OCI-LY3 (cell line): ENCODE data around the gene SLC41A3.

Experiments
- H2AFZ ChIP-seq: fragments of 200-600, 300-600 bp; shearing (Covaris generic); 2 replicates; pipeline ENCODE4 v1.6.0; 2014; ENCODE audit warnings: antibody characterized with exemption, low read depth, low read length
- H3K27ac ChIP-seq: fragments of 200-600, 300-600 bp; sonication (generic); 2 replicates; pipeline ENCODE4 v1.5.1; 2014; ENCODE audit warnings: mild to moderate bottlenecking, low read length, moderate library complexity, mixed read lengths
- H3K27me3 ChIP-seq: fragments of 200-600, 300-600 bp; sonication (generic); 2 replicates; pipeline ENCODE4 v1.6.1; 2014; ENCODE audit warnings: low read depth, low read length, mixed read lengths
- H3K36me3 ChIP-seq: fragments of 200-600, 300-600 bp; sonication (generic); replicated peaks from 2 replicates; pipeline ENCODE3; 2014; ENCODE audit warnings: low read depth, low read length, mixed read lengths
- H3K4me1 ChIP-seq: fragments of 300-600, 200-600 bp; sonication (generic); 2 replicates; pipeline ENCODE4 v1.6.1; 2014; ENCODE audit warnings: low read length, mixed read lengths
- H3K4me2 ChIP-seq: fragments of 200-600, 300-600 bp; sonication (generic); 2 replicates; pipeline ENCODE4 v1.6.1; 2014; ENCODE audit warnings: low read length, mixed read lengths
- H3K4me3 ChIP-seq: fragments of 300-600, 200-600 bp; sonication (generic); 2 replicates; pipeline ENCODE4 v1.5.1; 2014; ENCODE audit warnings: antibody characterized with exemption, mild to moderate bottlenecking, low read length, moderate library complexity
- H3K79me2 ChIP-seq: fragments of 300-600, 200-600 bp; shearing (Covaris generic); 2 replicates; pipeline ENCODE4 v1.6.1; 2014; ENCODE audit warnings: mild to moderate bottlenecking, low read length, mixed read lengths
- H3K9ac ChIP-seq: fragments of 300-600, 200-600 bp; shearing (Covaris generic); 2 replicates; pipeline ENCODE4 v1.6.0; 2014; ENCODE audit warnings: mild to moderate bottlenecking, low read length, moderate library complexity
- H3K9me3 ChIP-seq: fragments of 200-600, 300-600 bp; shearing (Covaris generic); 2 replicates; pipeline ENCODE4 v1.6.1; 2014; ENCODE audit warnings: low read length, mixed read lengths; ENCODE audit not compliant: insufficient read depth
- H4K20me1 ChIP-seq: fragments of 200-600, 300-600 bp; sonication (generic); 2 replicates; pipeline ENCODE4 v1.6.1; 2016; ENCODE audit warnings: low read length, mixed read lengths; ENCODE audit not compliant: insufficient read depth
- EZH2phosphoT487 ChIP-seq: fragments of 200-600 bp; shearing (Covaris generic); IDR thresholded peaks from 2 replicates; pipeline ENCODE4 v1.6.1; 2018; ENCODE audit warnings: antibody characterized with exemption, mixed run types, low read depth
- TF ChIP-seq, protein P1 (sequence below): fragments of 200-600, 300-600 bp; sonication (generic); IDR thresholded peaks from 2 replicates; pipeline ENCODE4 v1.5.1; 2014; ENCODE audit warnings: antibody characterized with exemption, low read length, low read depth

SLC41A3 gene

DNA sequence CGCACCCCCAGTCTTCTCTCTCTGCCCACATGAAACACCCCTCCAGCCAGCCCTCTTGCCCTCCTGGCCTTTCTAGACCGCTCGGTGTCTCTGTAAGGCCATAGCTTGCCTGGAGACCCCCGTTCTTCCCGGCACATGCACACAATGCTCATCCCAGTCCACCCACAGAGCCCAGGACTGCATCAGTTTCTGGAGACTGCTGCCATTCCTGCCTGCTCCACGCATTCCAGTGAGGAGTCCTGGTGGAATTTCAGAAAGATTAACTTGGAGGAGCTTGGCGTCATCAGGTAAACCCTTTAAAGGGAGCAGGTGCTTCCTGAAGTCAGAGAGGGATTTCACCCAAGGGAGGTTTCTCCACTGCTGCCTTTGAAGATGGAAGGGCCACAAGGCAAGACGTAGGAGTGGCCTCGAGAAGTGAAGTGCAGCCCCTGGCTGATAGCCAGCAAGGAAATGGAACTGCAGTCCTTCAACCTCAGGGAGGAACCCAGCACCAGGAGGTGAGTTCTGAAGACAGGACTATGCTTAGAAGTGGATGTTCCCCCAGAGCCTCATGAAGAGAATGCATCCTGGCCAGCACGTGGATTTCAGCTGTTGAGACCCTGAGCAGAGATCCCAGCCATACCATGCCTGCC, 19.2 kb downstream of the SLC41A3 start:
- no peak for TF ChIP-seq EZH2phosphoT487
- TF ChIP-seq, protein P1, sequence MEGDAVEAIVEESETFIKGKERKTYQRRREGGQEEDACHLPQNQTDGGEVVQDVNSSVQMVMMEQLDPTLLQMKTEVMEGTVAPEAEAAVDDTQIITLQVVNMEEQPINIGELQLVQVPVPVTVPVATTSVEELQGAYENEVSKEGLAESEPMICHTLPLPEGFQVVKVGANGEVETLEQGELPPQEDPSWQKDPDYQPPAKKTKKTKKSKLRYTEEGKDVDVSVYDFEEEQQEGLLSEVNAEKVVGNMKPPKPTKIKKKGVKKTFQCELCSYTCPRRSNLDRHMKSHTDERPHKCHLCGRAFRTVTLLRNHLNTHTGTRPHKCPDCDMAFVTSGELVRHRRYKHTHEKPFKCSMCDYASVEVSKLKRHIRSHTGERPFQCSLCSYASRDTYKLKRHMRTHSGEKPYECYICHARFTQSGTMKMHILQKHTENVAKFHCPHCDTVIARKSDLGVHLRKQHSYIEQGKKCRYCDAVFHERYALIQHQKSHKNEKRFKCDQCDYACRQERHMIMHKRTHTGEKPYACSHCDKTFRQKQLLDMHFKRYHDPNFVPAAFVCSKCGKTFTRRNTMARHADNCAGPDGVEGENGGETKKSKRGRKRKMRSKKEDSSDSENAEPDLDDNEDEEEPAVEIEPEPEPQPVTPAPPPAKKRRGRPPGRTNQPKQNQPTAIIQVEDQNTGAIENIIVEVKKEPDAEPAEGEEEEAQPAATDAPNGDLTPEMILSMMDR, result no peak
- H3K4me3 ChIP-seq, result no peak overlapping the region
- no peak overlapping the region for H3K4me2 ChIP-seq
- H3K27me3 ChIP-seq, result no peaks in the 10 kb centered on the region
- no peak overlapping the region for H2AFZ ChIP-seq
- H3K9ac ChIP-seq, result no peak overlapping the region
- H3K79me2 ChIP-seq, result no peaks in the 10 kb centered on the region
- no peaks in the 10 kb centered on the region for H3K9me3 ChIP-seq
- no peaks in the 10 kb centered on the region for H4K20me1 ChIP-seq
- H3K4me1 ChIP-seq, result no peaks in the 10 kb centered on the region
- H3K27ac ChIP-seq, result no peak overlapping the region
- H3K36me3 ChIP-seq, result no peaks in the 10 kb centered on the region

DNA sequence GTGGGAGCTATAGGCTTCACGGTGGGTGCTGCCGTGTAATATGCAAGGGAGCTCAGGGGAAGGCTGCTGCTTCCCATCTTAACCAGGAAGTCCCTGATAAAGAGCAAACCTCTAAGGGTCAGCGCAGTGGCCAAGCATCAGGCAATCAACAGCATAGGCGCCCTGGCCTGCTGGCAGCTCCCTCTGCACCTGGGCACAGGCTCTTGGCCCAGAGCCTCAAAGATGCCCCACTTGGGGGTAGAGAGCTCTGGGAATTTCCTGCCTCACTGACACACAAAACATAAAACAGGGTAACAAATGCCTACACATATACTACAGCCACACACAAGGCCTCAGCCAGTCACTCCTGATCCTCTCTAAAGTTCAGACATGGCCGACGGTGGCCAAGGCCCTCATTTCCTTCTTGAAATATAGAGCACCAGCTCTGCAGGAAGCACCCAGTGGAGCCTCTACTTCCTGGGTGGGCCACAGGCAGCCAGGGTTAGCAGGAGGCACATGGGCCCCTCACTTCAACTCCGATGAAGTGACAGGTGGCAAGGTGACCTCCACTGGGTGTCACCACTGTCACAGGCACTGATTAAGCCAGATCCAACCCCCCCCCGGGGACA, 20.5 kb downstream of the SLC41A3 start:
- Histone ChIP-seq H3K79me2 (no peaks in the 10 kb centered on the region), H3K4me1 (no peaks in the 10 kb centered on the region), H2AFZ (no peak overlapping the region), H3K27me3 (no peaks in the 10 kb centered on the region), H3K36me3 (no peaks in the 10 kb centered on the region), H3K9me3 (no peaks in the 10 kb centered on the region), H3K9ac (no peak overlapping the region), H4K20me1 (no peaks in the 10 kb centered on the region), H3K27ac (no peak overlapping the region), H3K4me2 (no peak overlapping the region), H3K4me3 (no peak overlapping the region)
- TF ChIP-seq, protein P1, result no peak
- no peak for TF ChIP-seq EZH2phosphoT487

- H3K36me3 ChIP-seq, result no peaks in the 10 kb centered on the region
- H3K4me3 ChIP-seq, result no peak overlapping the region
- no peak overlapping the region for H3K9ac ChIP-seq
- TF ChIP-seq, protein P1, result no peak
- TF ChIP-seq EZH2phosphoT487, result no peak
- no peaks in the 10 kb centered on the region for H3K4me1 ChIP-seq
- no peak overlapping the region for H2AFZ ChIP-seq
- no peak overlapping the region for H3K4me2 ChIP-seq
- no peaks in the 10 kb centered on the region for H3K9me3 ChIP-seq
- H4K20me1 ChIP-seq, result no peaks in the 10 kb centered on the region
- H3K79me2 ChIP-seq, result no peaks in the 10 kb centered on the region
- no peak overlapping the region for H3K27ac ChIP-seq
- H3K27me3 ChIP-seq, result no peaks in the 10 kb centered on the region
These were observed 22.5 kb downstream of the SLC41A3 start for GRCh38 chr3:126061301-126062032.

DNA sequence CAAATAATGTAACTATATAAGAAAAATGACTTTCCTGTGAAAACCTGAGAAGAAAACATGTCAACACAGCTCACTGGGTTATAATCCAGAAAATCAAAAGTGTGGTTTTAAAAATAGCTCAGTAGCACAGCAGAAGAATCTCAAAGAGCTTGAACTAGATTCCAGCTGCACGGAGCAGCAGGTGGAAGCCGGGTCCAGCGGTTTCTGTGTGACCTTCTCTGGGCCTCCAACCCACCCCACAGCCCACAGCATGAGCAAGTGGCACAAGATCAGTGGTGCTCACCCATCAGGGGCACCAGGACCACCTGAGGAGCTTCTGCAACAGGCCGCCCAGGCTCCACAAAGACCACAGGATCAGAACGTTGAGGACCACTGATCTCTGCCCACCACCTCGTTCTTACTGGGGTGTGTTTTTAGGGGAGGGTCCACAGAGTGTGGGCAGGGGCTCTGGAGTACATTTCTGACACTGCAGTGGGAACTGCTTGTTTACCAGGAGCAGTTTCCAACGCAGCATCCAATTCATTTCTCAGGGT, 23.2 kb downstream of the SLC41A3 start:
- Histone ChIP-seq H3K9me3 (no peaks in the 10 kb centered on the region), H3K27ac (no peak overlapping the region), H3K9ac (no peak overlapping the region), H3K4me1 (no peaks in the 10 kb centered on the region), H4K20me1 (no peaks in the 10 kb centered on the region), H2AFZ (no peak overlapping the region), H3K36me3 (no peaks in the 10 kb centered on the region), H3K27me3 (no peaks in the 10 kb centered on the region), H3K79me2 (no peaks in the 10 kb centered on the region), H3K4me2 (no peak overlapping the region), H3K4me3 (no peak overlapping the region)
- no peak for TF ChIP-seq EZH2phosphoT487
- TF ChIP-seq, protein P1, result no peak
